Measurements from ENCODE around the gene ESPNL.
A peak's percentile ranks its signal among the peaks of the same experiment; 100 is the strongest.

ESPNL gene

DNA sequence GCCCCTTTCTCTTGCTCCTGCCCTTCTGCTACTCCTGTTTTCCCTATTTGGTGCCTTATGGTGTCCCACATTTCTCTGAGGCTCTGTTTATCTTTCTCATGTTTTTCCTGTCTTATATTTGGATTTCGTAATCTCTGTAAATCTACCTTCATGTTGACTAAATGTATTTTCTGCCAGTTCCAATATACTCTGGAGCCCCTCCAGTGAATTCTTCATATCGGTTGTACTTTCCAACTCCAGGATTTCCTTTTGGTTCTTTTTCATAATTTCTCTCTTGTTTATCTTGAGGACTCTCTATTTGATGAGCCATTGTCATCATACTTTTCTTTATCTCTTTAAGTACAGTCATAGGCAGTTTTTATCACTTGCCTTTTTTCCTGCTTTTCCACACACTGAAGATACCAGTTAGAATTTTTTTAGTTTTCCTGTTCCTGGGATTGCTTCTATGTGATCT is 20.2 kb upstream of the ESPNL start:
- no peak for DNase-seq (ENCODE audit: low spot score)

DNA sequence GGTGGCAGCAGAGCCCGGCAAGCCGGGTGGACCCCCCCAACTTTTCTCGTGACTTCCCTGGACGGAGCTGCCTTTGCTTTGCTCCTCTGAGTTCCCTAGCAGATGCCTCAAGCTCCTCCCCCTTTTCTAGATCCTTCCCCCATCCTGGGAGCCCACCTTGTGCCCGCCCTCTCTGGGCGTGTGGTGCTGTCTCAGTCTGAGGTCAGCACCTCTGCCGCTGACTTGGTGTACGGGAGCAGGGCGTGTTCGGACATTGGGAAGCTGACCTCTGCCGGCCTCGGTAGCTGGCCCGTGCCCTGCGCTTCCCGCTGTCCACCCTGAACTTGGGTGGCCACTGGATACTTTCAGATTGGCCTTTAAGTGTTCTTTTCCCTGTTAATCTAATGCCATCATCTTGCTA is 19.6 kb upstream of the ESPNL start:
- no peak for DNase-seq (ENCODE audit: low spot score)

DNA sequence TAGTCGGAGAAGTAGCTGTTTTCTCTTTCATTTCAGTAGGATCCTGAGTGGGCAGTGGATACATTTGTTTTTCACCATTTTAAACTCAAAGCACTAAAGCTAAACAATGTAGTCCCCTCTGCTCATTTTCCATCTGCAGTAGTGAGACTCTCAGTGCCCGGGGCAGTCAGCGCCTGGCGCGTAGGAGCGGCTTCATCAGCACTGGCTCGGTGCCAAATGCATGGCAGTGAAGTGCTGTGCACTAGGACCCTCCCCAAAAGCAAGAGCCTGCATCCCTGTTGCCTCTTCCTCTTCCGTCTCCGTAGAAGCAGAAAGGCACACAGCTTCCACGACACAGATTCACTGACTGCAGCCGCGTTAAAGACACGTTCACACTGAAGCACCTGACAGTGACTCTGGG is 19.0 kb upstream of the ESPNL start:
- no peak for DNase-seq (ENCODE audit: low spot score)

DNA sequence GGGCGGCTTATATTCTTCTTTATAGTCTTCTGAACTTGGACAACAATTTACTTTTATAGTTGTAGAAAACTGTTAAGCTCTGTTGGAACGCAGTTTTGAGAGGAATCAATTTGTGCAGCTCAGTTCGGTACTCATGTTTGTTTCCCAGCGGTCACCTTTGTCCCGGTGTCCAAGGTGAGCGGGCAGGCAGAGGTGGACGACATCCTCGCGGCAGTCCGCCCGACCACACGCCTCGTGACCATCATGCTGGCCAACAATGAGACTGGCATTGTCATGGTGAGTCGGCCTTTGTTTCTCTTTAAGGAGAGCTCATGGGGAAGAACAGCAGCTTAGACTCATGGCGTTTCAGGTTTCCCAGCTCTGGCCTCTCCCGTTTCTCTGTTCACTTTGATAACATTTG is 18.6 kb upstream of the ESPNL start:
- no peak for DNase-seq (ENCODE audit: low spot score)

DNA sequence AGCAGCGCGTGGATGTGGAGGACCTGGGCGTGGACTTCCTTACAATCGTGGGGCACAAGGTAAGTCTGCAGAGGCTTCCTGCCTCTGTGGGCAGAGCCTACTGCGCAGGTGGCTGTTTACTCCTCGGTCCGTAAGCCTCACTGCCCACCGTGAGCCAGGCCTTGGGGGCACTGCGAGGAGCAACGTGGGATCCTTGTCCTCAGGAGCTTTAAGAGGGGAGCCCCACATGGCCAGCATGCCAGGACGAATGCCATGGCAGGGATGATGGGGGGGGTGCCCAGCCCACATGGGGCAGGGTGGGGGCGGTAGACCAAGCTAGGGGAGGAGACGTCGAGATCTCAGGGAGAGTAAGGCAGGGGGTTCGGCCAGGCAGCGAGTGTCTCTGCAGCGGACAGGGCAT is 18.0 kb upstream of the ESPNL start:
- no peak for DNase-seq (ENCODE audit: low spot score)

DNA sequence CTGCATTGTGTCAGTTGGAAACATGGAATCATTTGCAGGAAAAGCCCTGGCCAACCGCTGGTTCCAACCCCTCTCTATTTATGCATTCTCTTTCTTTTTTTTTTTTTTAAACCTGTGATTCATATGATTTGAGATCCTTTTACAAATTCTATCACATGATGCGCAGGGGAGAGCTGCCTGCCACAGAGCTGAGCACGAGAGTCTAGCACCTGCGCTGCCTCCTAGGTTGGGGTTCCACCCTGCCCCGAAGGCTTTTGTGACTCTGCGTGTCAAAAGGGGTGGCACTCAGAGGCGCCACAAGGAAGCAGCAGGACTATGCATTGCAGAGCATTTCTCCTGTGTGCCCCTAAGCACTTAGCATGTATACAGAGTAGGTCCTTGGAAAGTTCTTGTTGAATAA is 17.3 kb upstream of the ESPNL start:
- no peak for DNase-seq (ENCODE audit: low spot score)

DNA sequence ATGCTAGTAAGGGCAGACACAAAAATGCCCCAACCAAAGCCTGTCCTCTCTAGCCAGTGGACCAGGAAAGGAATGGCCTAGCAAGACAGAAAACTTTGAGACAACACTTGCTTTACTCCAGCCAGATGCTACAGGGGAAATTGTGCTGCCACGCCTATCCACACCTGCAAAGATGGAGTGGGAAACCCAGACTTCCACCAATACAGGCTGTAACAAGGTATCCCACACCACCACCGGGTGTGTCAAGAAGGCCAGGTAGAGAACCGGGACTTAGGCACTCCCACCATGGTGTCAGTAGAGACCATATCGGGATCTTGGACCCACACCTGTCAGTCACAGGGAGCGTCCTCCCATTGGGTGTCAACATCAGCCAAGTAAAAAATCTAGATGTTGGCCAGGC is 16.2 kb upstream of the ESPNL start:
- DNase-seq (ENCODE audit: low spot score), result no peak

DNA sequence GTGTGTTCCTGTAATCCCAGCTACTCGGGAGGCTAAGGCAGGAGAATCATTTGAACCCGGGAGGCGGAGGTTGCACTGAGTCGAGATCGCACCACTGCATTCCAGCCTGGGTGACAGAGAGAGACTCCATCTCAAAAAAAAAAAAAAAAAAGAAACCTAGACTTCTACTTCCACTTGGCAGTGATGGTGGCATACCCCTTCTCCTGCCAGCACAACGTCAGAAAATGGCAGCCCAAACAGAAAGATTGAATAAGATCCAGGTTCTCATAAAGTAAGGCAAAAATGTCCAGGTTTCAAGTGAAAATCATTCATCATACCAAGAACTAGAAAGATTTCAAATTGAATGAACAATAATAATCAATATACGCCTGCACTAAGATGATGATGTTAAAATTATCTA is 15.4 kb upstream of the ESPNL start:
- no peak for DNase-seq (ENCODE audit: low spot score)

DNA sequence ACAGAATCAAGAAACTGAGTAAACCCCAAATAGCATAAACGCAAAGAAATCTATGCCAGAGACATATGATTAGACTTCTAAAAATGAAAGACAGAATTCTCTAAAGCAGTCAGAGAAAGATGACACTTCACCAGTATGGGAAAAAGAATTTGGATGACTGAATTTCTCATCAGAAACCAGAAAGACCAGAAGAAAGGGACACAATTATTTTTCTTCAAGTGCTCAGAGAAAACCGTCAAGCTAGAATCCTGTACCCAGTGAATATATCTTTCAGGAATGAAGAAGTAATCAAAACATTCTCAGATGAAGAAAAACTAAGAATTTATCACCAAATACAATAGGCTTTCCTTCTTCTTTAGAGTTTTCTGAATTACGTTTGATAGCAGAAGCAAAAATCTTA is 14.2 kb upstream of the ESPNL start:
- DNase-seq (ENCODE audit: low spot score), result no peak

DNA sequence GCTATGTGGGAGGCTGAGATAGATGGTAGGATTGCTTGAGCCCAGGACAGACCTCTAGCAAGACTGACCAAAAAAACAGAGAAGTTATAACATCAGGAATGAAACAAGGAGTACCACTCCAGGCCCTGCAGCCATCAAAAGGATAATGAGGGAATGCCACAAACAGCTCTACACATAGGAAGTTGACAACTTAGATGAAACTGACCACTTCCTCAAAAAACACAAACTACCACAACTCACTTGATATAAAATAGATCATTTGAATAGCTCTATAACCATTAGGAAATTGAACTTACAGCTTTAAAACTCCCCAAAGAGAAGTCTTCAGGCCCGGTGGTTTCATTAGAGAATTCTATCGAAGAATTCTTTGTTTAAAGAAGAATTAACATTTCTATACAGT is 12.9 kb upstream of the ESPNL start:
- no peak for DNase-seq (ENCODE audit: low spot score)

DNA sequence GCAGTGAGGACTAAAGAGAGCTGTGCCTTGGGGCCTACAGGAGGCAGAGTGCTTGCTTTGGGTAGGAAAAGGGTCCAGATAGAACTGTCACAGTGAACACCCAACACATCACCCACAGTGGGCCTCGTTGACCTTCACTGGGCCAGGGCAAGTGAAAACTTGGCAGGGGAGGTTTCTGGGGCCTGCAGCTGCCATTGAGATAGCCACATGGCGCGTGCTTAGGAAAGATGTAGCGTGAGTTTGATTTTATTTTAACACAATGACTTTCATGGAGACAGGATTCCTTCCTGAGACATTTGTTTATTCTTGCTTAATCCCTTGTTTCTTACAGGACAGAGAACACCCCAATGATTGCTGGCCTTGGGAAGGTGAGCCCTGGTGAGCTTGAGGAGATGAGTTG is 9.3 kb upstream of the ESPNL start:
- no peak for DNase-seq (ENCODE audit: low spot score)

DNA sequence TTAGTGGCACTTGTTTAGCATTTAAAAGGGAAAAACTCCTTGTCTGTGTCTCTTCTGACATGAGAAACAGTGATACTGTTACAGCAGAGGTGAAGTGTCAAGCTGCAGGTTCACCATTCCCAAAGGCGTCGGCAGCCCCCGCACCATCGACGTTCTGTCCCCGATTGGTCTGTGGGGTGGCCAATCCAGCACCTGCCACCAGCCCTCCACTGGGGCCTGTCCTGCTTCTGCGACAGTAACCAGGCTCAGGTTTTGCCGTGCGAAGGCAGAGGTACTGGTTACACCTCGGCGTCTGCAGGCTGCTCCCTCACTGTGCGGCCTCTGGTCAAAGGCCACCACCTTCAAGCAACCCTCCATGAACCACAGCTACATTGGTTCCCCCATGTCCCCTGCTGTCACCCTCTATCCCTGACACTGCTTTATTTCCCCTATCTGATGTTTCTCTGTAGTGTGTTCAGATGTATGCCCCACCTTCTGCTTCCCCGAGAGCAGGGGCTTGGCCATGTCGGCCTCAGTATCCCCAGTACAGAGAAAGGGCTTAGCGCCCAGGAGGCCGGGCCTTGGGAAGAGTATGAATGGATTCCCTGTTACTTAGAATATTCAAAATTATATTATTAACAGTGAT is 8.6 kb upstream of the ESPNL start:
- no peak for DNase-seq (ENCODE audit: low spot score)

DNA sequence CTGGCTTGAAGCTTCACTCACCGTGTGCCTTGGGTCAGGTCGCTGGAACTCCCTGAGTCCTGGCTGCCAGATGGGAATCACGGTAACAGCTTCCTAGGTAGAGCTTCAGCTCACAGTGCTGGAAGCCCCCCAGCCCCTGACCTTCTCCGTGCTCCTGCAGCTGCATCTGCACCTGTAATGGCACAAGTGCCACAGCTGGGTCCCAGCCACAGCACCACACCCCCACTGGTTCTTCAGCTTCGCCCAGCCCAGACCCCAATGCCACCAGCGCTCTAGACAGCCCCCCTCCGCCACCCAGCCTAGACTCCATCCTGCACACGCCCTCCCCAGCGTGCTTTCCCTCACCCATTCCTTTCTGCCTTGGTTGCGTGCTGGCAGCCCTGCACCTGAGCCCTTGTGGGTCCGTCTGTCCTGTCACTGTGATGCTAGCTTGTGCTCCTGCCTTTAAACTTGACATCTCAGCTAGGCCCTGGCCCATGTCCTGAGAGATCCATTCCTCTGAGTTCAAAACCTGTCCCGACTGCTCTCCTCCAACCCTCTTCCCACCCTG is 7.6 kb upstream of the ESPNL start:
- no peak for DNase-seq (ENCODE audit: low spot score)

DNA sequence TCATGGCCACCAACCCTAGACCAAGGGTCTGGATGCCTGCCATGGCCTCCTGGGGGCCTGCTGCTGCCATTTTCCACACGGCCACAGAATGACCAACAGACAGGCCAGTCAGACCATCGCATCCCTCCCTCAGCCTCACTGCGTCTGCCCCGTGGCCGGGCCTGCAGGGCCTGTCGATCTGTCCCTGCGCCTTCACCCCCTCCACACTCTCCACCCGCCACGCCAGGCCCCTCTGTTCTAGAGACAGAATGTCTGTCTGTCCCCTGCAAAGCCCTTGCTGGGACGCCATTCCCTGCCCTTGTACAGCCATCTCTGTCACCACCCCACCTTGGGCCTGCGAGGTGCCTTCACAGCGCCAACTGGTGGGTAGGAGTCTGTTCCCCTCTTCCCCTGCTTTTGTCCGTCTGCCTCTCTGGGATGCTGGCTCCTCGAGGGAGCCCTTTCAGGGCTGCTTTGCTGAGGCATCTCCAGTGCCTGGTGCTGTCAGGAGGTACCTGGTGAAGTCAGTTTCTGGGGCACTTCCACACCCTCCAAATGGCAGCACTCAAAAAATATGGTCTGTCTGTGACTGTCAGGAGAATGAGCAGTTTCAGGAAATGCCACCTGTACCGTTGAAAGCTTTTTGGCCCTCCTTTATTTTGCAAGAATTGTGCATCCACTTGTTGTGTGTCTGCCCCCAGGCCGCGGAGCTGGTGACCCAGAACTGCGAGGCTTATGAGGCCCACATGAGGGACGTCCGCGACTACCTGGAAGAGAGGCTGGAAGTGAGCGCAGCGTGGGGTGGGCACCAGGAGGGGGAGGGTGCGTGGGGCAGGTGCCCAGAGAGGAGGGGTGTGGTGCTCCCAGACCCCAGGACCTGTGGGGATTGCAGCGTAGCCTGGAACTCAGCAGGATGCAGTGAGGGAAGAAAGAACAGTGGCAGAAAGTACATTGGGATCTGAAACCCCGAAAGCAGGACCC is 6.7 kb upstream of the ESPNL start:
- no peak for DNase-seq (ENCODE audit: low spot score)

DNA sequence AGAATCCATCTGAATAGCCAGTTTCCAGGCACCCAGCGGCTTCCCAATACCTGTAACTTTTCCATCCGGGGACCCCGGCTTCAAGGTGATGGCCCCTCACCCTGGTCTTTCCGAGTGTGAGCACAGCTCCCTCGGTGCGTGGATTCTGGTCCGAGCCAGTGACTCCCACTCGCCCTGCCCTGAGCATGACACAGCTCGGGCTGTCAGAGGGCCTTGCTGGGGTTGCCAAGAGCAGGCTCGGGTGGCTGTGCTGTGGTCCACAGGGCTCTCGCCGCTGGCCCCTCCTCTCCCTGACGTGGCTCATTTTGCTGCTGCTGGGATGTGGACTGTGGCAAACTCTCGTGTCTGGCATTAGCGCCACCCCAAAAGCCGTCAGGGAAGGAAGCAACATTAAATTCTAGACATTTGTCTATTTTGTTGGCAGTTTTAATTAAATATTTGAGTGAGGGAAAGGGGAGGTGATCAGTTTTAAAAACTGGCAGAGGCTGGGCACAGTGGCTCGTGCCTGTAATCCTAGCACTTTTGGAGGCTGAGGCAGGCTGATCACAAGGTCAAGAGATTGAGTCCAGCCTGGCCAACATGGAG is 5.6 kb upstream of the ESPNL start:
- no peak for DNase-seq (ENCODE audit: low spot score)

DNA sequence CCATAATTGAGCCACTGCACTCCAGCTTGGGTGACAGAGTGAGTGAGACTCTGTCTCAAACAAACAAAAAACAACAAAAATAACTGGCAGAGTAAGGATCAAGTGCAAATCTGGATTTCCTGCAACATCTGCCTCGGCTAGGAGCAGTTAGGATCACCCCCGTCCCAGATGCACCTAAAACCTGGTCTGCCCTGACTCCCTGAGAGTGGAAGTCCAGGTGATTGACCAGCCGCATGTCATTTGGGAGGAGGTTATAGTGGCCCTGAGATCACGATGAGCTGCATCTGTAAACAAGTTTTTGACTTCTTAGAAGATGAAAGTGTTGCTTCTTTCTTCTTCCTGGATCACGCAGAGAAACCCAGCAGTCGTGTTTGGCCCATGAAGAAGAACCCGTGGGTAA is 5.0 kb upstream of the ESPNL start:
- DNase-seq (ENCODE audit: low spot score), result no peak

DNA sequence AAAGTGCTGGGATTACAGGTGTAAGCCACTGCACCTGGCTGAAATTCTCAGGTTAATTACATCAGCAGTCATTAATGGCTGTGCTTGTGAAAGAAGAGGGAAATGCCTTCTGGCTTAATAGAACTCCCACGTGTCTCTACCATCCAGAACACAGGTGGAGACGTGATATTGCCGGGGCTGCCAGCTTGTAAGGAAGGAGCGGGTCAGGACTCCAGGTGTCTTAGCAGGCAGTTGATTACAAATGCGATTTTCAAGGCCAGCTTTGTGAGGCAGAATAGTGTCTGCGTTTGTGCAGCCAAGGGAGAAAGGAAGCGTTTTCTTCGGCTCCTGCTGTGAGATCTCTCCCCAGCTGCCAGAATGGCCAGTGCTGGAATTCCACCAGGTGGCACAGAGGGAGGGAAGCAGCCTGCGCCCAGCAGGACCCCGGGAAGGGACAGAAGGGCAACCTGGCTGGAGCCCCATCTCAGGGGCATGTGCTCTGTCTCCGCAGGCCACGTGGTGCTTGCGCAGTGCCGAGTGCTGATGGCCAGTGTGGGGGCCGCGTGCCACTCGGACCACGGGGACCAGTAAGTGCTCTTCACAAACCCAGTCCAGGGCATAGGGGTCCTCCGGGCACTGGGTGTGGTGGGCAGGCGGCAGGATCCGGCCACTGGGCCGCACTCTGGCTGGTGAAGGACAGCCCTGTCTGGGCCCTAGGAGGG is 3.7 kb upstream of the ESPNL start:
- no peak for DNase-seq (ENCODE audit: low spot score)

DNA sequence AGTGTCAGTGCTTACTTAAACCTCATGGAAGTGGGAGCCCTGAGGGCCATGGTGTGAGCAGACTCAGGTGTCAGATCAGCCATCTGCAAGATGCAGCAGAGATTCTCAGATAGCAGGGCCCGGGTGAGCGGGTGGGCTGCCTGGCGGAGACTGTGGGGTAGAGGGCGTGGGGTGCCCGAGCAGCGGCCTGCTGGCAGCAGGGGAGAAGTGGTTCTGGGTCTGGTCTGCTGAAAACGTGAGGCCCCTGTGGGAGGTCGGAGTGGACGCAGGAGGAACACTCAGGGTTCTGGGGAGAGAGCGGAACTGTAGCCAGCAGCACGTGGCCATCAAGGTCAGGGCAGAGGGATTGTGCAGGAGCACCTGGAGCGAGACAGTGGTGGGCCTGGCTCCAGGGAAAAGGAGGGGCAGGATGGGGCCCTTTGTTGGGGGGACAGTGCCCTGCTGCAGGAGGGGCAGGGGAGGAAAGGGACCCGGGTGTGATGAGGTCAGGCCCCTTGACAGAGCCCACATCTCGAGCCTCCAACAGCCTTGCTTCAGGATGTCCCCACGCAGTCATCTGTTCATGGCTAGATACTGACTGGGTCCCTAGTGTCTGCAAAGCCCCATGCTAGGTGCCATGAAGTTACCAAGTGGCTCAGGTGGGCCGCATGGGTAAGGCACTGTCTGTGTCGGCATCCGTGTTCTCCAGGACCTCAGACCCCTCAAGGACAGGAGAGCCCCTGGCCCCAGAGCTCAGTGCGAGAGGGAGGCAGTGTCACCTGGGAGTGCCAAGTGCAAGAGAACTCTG is 2.7 kb upstream of the ESPNL start:
- DNase-seq (ENCODE audit: low spot score), result no peak

DNA sequence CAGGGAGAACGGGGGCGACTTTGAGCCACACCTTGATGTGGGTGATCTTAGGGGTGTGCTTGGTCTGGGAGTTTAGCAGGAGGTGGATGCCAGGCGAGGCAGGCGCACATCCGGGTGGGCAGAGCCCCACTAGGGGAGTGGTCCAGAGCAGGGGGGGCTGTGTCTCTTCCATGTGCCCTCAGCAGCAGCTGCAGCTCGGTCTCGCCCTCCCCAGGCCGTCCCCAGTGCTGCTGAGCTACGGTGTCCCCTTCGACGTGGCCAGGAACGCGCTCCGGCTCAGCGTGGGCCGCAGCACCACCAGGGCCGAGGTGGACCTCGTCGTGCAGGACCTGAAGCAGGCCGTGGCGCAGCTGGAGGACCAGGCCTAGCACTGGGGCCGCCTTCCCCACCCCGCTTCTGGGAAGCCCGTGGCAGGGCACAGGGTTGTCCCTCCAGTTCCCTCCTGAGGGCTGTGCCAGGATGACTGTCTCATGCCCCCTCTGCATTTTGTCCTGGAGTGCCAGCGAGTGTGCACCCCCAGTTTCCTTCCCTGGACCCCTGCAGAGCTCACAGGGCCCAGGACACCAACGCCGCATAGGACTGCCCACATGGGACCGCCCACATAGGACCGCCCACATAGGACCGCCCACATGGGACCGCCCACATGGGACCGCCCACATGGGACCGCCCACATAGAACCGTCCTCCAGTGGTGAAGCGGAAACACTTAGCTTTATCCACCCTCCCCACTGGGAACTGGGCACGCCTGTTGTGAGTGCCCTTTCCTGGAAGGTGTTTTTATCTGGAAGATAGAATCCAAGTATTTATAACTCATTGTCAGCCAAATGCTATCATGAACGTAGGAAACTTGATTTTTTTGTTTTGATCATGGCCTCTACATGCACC is 1.9 kb upstream of the ESPNL start:
- peak; percentile 69 for DNase-seq (ENCODE audit: low spot score)

DNA sequence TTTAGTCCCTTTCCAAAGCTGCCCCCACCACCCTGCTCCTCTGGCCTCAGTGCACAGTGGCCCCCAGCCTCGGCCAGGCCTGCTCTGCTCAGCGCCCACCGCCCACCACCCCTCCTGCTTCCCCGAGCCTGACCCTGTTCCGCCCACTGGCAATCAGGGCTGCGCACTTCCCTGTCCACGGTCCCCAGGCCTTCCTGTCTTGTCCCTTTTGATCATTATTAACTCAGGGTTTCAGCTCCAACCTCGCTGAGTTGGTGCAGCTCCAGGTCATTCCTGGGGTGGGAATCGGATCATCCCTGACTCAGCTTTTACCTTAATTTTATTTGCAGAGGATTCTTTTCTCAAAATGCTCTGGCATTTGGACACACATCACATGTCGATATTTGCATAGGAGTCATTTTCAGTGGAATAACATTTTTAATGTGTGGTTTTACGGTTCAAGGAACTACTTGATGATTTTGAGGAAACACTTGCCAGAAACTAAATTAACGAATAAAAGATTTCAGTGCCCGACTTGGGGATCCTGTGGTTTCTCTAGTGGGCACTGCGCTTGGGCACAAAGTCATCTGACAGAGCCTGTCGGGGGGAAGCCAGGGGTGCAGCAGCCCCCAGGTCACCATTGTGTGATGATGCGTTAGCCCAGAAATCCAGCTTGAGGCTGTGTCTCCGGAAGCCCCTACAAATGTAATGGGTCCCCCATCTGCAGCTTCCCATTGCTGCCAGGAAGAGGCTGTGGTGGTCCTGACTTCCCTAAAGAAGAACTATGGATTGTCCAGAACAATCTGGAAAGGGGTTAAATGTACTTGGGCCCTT is 1.0 kb upstream of the ESPNL start:
- DNase-seq (ENCODE audit: low spot score), result no peak

All from kidney capillary endothelial cell (primary cell).